ENCODE results near the gene TDRD12. TPM values are rescaled to one million over a fixed set of nuclear protein-coding genes. Genes with fewer than 3 reads are reported as not detected.

TDRD12 gene
- total RNA-seq, 1 experiment from 2014 or later = 0.33 TPM

DNA sequence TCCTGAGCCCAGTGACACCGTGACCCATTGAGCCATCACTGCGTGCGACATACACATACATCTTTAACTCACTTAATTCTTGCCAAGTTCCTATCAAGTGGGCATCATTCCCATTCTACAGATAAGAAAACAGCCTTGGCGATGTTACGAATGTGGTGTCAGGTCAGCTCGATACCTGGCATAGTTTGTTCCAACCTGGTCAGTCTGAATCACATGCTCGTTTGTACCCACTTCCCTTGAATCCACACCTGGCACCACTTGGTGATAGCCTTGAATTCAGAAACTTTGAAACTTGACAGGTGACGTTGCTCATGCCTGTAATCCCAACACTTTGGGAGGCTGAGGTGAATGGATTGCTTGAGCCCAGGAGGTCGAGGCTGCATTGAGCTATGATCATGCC is 90.9 kb downstream of the TDRD12 start:
- BruUV-seq (replicated peaks) = no TSS peak
- ATAC-seq = no peak
- Histone ChIP-seq H3K27ac (ENCODE audit: low read length) (no peak overlapping the region), H3K36me3 (ENCODE audit: control insufficient read depth, insufficient read depth, low read length) (no peaks in the 10 kb centered on the region), H3K4me1 (ENCODE audit: control insufficient read depth, insufficient read depth, low read length) (no peaks in the 10 kb centered on the region), H3K4me3 (ENCODE audit: low read depth in 2 of 2, low read length in 2 of 2) (no peak overlapping the region), H3K9me3 (ENCODE audit: control insufficient read depth, insufficient read depth, low read depth, low read length) (no peaks in the 10 kb centered on the region), H3K27me3 (ENCODE audit: control insufficient read depth, insufficient read depth, low read length) (no peaks in the 10 kb centered on the region)
- ChIA-PET POLR2A (no interaction called here), CTCF (interaction anchor here (0.6 kb wide), 1 partner anchor 81 kb away, joined by 5 read pairs; no protein-coding TSS in a partner anchor)
- DNase-seq (ENCODE audit: low read depth, low spot score) = no peak
- in situ Hi-C loops (cut with HindIII; ENCODE audit: low pct_unique_long_range_greater_than_20kb, low sequenced_read_pairs) = no loop called here
- no peak for TF ChIP-seq CTCF (IDR thresholded peaks at IDR 0.05)
- intact Hi-C loops (cut with micrococcal nuclease; ENCODE audit: unreplicated experiment) = no loop called here

DNA sequence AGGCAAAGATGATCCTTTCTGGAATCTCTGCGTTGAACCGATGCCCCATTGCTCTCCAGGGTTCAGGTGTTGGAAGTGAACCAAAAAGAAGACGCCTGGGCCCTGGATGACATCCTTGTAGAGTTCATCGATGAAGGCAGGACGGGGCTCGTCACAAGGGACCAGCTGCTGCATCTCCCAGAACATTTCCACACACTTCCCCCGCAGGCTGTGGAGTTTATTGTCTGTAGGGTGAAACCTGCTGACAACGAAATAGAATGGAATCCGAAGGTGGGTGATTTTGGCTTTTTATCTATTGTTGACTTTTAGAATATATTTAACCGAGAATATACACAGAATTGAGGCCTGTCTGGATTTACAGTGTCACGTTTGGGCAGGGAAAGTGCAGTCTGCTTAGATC is 91.6 kb downstream of the TDRD12 start:
- no peaks in the 10 kb centered on the region for H3K36me3 ChIP-seq (ENCODE audit: control insufficient read depth, insufficient read depth, low read length)
- no peaks in the 10 kb centered on the region for H3K9me3 ChIP-seq (ENCODE audit: control insufficient read depth, insufficient read depth, low read depth, low read length)
- DNase-seq (ENCODE audit: low read depth, low spot score) (no peak), ATAC-seq (no peak)
- no peak overlapping the region for H3K4me3 ChIP-seq (ENCODE audit: low read depth in 2 of 2, low read length in 2 of 2)
- no peaks in the 10 kb centered on the region for H3K27me3 ChIP-seq (ENCODE audit: control insufficient read depth, insufficient read depth, low read length)
- no peaks in the 10 kb centered on the region for H3K4me1 ChIP-seq (ENCODE audit: control insufficient read depth, insufficient read depth, low read length)
- TF ChIP-seq SIN3A (IDR thresholded peaks at IDR 0.05; ENCODE audit: borderline replicate concordance, insufficient read depth, low read depth, low read length) (no peak), POLR2AphosphoS5 (IDR thresholded peaks at IDR 0.05; ENCODE audit: low read depth, low read length) (no peak), TCF7L2 (IDR thresholded peaks at IDR 0.05; ENCODE audit: low read depth, low read length) (no peak), REST (IDR thresholded peaks at IDR 0.05; ENCODE audit: insufficient read depth in 1 of 2, low read depth in 2 of 2, low read length in 1 of 2) (no peak), CTCF (IDR thresholded peaks at IDR 0.05) (no peak)
- POLR2A ChIA-PET = no interaction called here
- BruUV-seq (replicated peaks) = no TSS peak
- intact Hi-C loops (cut with micrococcal nuclease; ENCODE audit: unreplicated experiment) (no loop called here), in situ Hi-C loops (cut with HindIII; ENCODE audit: low pct_unique_long_range_greater_than_20kb, low sequenced_read_pairs) (no loop called here)
- no peak overlapping the region for H3K27ac ChIP-seq (ENCODE audit: low read length)
- CTCF ChIA-PET = interaction anchor here (0.6 kb wide), 1 partner anchor 81 kb away, joined by 5 read pairs; no protein-coding TSS in a partner anchor

GRCh38 chr19:32812036-32812435 is 92.5 kb downstream of the TDRD12 start:
- Histone ChIP-seq H3K36me3 (ENCODE audit: control insufficient read depth, insufficient read depth, low read length) (no peaks in the 10 kb centered on the region), H3K27ac (ENCODE audit: low read length) (no peak overlapping the region), H3K4me3 (ENCODE audit: low read depth in 2 of 2, low read length in 2 of 2) (no peak overlapping the region), H3K4me1 (ENCODE audit: control insufficient read depth, insufficient read depth, low read length) (no peaks in the 10 kb centered on the region), H3K9me3 (ENCODE audit: control insufficient read depth, insufficient read depth, low read depth, low read length) (no peaks in the 10 kb centered on the region), H3K27me3 (ENCODE audit: control insufficient read depth, insufficient read depth, low read length) (no peaks in the 10 kb centered on the region)
- ChIA-PET CTCF (no interaction called here), POLR2A (no interaction called here)
- no peak for DNase-seq (ENCODE audit: low read depth, low spot score)
- in situ Hi-C loops (cut with HindIII; ENCODE audit: low pct_unique_long_range_greater_than_20kb, low sequenced_read_pairs) (no loop called here), intact Hi-C loops (cut with micrococcal nuclease; ENCODE audit: unreplicated experiment) (no loop called here)
- TF ChIP-seq CTCF (IDR thresholded peaks at IDR 0.05) (no peak), SIN3A (IDR thresholded peaks at IDR 0.05; ENCODE audit: borderline replicate concordance, insufficient read depth, low read depth, low read length) (no peak), TCF7L2 (IDR thresholded peaks at IDR 0.05; ENCODE audit: low read depth, low read length) (no peak), REST (IDR thresholded peaks at IDR 0.05; ENCODE audit: insufficient read depth in 1 of 2, low read depth in 2 of 2, low read length in 1 of 2) (no peak), POLR2AphosphoS5 (IDR thresholded peaks at IDR 0.05; ENCODE audit: low read depth, low read length) (no peak)
- ATAC-seq = no peak
- BruUV-seq (replicated peaks) = no TSS peak

Data from Panc1 (cell line).